Measurements from ENCODE around the gene TRNAU1AP.

TRNAU1AP gene

DNA sequence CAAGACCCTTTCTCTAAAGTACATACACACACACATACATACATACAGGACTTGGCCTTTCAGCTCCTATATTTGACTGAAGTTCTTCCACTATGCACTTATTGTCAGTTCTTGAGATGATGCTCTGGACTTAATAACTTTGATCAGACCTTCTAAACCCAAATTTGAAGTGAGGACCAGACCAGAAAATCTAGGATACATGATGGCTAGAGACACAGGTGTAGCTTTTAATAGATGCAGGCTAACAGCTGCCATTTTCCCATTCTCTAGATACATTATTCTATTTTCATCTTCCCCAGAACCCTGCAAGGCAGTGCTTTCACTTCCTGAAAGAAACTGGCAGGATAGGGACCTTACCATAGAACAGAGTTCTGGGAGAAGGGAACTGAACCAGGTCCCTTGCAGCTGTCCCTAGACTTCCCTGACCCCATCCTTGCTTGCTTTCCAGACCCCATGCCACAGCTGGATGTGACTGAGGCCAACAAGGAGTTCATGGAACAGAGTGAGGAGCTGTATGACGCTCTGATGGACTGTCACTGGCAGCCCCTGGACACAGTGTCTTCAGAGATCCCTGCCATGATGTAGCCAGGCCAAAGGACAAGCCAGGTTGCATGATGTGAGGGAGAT is 24.3 kb downstream of the TRNAU1AP start:
- no peak for TF ChIP-seq TAF1 (IDR thresholded peaks at IDR 0.05; ENCODE audit: borderline replicate concordance, insufficient read depth, low read length)
- peak; percentile 39; the same call in 1 of the 2 replicates for TF ChIP-seq POLR2AphosphoS5 (IDR thresholded peaks at IDR 0.05; ENCODE audit: low read depth, low read length)
- peak; percentile 97; the same call in 1 of the 2 replicates for TF ChIP-seq SIN3A (IDR thresholded peaks at IDR 0.05; ENCODE audit: borderline replicate concordance, insufficient read depth, low read length)

GRCh38 chr1:28577738-28578536 is 25.1 kb downstream of the TRNAU1AP start:
- TF ChIP-seq SIN3A (IDR thresholded peaks at IDR 0.05; ENCODE audit: borderline replicate concordance, insufficient read depth, low read length) (peak; percentile 17; the same call in 1 of the 2 replicates), POLR2AphosphoS5 (IDR thresholded peaks at IDR 0.05; ENCODE audit: low read depth, low read length) (peak; percentile 71), TAF1 (IDR thresholded peaks at IDR 0.05; ENCODE audit: borderline replicate concordance, insufficient read depth, low read length) (no peak), FOXP2 (optimal IDR thresholded peaks at IDR 0.05; ENCODE audit: borderline replicate concordance, extremely low read depth, extremely low read length, insufficient read depth) (no peak)
- TF ChIP-seq, protein P1, sequence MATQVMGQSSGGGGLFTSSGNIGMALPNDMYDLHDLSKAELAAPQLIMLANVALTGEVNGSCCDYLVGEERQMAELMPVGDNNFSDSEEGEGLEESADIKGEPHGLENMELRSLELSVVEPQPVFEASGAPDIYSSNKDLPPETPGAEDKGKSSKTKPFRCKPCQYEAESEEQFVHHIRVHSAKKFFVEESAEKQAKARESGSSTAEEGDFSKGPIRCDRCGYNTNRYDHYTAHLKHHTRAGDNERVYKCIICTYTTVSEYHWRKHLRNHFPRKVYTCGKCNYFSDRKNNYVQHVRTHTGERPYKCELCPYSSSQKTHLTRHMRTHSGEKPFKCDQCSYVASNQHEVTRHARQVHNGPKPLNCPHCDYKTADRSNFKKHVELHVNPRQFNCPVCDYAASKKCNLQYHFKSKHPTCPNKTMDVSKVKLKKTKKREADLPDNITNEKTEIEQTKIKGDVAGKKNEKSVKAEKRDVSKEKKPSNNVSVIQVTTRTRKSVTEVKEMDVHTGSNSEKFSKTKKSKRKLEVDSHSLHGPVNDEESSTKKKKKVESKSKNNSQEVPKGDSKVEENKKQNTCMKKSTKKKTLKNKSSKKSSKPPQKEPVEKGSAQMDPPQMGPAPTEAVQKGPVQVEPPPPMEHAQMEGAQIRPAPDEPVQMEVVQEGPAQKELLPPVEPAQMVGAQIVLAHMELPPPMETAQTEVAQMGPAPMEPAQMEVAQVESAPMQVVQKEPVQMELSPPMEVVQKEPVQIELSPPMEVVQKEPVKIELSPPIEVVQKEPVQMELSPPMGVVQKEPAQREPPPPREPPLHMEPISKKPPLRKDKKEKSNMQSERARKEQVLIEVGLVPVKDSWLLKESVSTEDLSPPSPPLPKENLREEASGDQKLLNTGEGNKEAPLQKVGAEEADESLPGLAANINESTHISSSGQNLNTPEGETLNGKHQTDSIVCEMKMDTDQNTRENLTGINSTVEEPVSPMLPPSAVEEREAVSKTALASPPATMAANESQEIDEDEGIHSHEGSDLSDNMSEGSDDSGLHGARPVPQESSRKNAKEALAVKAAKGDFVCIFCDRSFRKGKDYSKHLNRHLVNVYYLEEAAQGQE (IDR thresholded peaks at IDR 0.05; ENCODE audit: insufficient read depth in 1 of 2, low read depth in 2 of 2, low read length in 2 of 2): no peak

GRCh38 chr1:28578696-28579218 is 25.9 kb downstream of the TRNAU1AP start:
- TF ChIP-seq TAF1 (IDR thresholded peaks at IDR 0.05; ENCODE audit: borderline replicate concordance, insufficient read depth, low read length) (no peak), POLR2AphosphoS5 (IDR thresholded peaks at IDR 0.05; ENCODE audit: low read depth, low read length) (no peak; the same call in 1 of the 2 replicates), SIN3A (IDR thresholded peaks at IDR 0.05; ENCODE audit: borderline replicate concordance, insufficient read depth, low read length) (no peak), FOXP2 (optimal IDR thresholded peaks at IDR 0.05; ENCODE audit: borderline replicate concordance, extremely low read depth, extremely low read length, insufficient read depth) (no peak)
- TF ChIP-seq, protein P1 (IDR thresholded peaks at IDR 0.05; ENCODE audit: insufficient read depth in 1 of 2, low read depth in 2 of 2, low read length in 2 of 2): no peak

- TF ChIP-seq, protein P1 (IDR thresholded peaks at IDR 0.05; ENCODE audit: insufficient read depth in 1 of 2, low read depth in 2 of 2, low read length in 2 of 2): no peak
- TF ChIP-seq FOXP2 (optimal IDR thresholded peaks at IDR 0.05; ENCODE audit: borderline replicate concordance, extremely low read depth, extremely low read length, insufficient read depth): no peak
- no peak for TF ChIP-seq SIN3A (IDR thresholded peaks at IDR 0.05; ENCODE audit: borderline replicate concordance, insufficient read depth, low read length)
- no peak for TF ChIP-seq TAF1 (IDR thresholded peaks at IDR 0.05; ENCODE audit: borderline replicate concordance, insufficient read depth, low read length)
- no peak; the same call in 1 of the 2 replicates for TF ChIP-seq POLR2AphosphoS5 (IDR thresholded peaks at IDR 0.05; ENCODE audit: low read depth, low read length)
Observed at GRCh38 chr1:28579401-28579800, 26.5 kb downstream of the TRNAU1AP start.

GRCh38 chr1:28580722-28581530 is 28.0 kb downstream of the TRNAU1AP start:
- TF ChIP-seq TAF1 (IDR thresholded peaks at IDR 0.05; ENCODE audit: borderline replicate concordance, insufficient read depth, low read length) (peak; percentile 55; the same call in 1 of the 2 replicates), SIN3A (IDR thresholded peaks at IDR 0.05; ENCODE audit: borderline replicate concordance, insufficient read depth, low read length) (0 out of 2 replicates have a peak, but pooled peaks have one; percentile 27), FOXP2 (optimal IDR thresholded peaks at IDR 0.05; ENCODE audit: borderline replicate concordance, extremely low read depth, extremely low read length, insufficient read depth) (no peak)

Data from PFSK-1 (cell line).